Liver (tissue), 9 donors: ENCODE results near the gene PIAS1. TPM values are rescaled to one million over a fixed set of nuclear protein-coding genes. Genes with fewer than 3 reads are reported as not detected.

Experiments used
- DNase-seq: peaks from one replicate; pipeline ENCODE4 v3.0.0-alpha.2; 2017; ENCODE audit warnings: low spot score
- H3K27ac ChIP-seq, 2 donors: one replicate each; pipeline ENCODE4 v1.7.0; 2013; ENCODE audit warnings: inconsistent platforms in 2 of 2, low read length in 2 of 2, control low read depth in 1 of 2, low read depth in 1 of 2, mild to moderate bottlenecking in 1 of 2
- H3K27me3 ChIP-seq, 4 donors: one replicate each; pipeline versions ENCODE4 v1.6.1 to v1.7.0; 2013; ENCODE audit warnings: low read length in 3 of 4, inconsistent platforms in 1 of 4, mild to moderate bottlenecking in 1 of 4, moderate library complexity in 1 of 4; ENCODE audit not compliant: control insufficient read depth in 4 of 4, insufficient read depth in 4 of 4
- H3K36me3 ChIP-seq, 4 donors: one replicate each; pipeline versions ENCODE4 v1.6.1 to v1.7.0; 2013; ENCODE audit warnings: low read length in 3 of 4, mild to moderate bottlenecking in 3 of 4, low read depth in 1 of 4, moderate library complexity in 1 of 4; ENCODE audit not compliant: control insufficient read depth in 4 of 4, insufficient read depth in 3 of 4
- H3K4me1 ChIP-seq, 4 donors: one replicate each; pipeline versions ENCODE4 v1.6.1 to v1.7.0; 2013; ENCODE audit warnings: low read length in 3 of 4, mild to moderate bottlenecking in 3 of 4, moderate library complexity in 1 of 4; ENCODE audit not compliant: control insufficient read depth in 4 of 4, insufficient read depth in 4 of 4
- H3K4me3 ChIP-seq, 3 donors: one replicate each; pipeline versions ENCODE4 v1.6.1 to v1.7.0; 2013; ENCODE audit warnings: low read length in 3 of 3, control low read depth in 1 of 3, low read depth in 1 of 3, mild to moderate bottlenecking in 1 of 3
- H3K9ac ChIP-seq, 2 donors: one replicate each; pipeline ENCODE4 v1.7.0; 2013; ENCODE audit warnings: low read length in 2 of 2, mild to moderate bottlenecking in 2 of 2, moderate library complexity in 2 of 2, control low read depth in 1 of 2, low read depth in 1 of 2
- H3K9me3 ChIP-seq, 4 donors: one replicate each; pipeline versions ENCODE4 v1.6.1 to v1.7.0; 2013; ENCODE audit warnings: low read length in 3 of 4; ENCODE audit not compliant: control insufficient read depth in 4 of 4
- EGR1 ChIP-seq, 2 donors: IDR thresholded peaks; 2 replicates each; pipeline ENCODE4 v1.6.1; 2016 to 2018; ENCODE audit warnings: antibody characterized with exemption in 2 of 2, low read depth in 2 of 2
- FOXA1 ChIP-seq: IDR thresholded peaks from 2 replicates; pipeline ENCODE4 v1.6.1; 2016; ENCODE audit warnings: antibody characterized with exemption
- FOXA2 ChIP-seq: IDR thresholded peaks from 2 replicates; pipeline ENCODE4 v1.6.1; 2016; ENCODE audit warnings: antibody characterized with exemption
- GABPA ChIP-seq, 2 donors: IDR thresholded peaks in 1 of 2; conservative IDR thresholded peaks in 1 of 2; 2 replicates each; pipeline ENCODE4 v1.6.1; 2016; ENCODE audit warnings: antibody characterized with exemption in 2 of 2, mild to moderate bottlenecking in 1 of 2, moderate library complexity in 1 of 2
- HNF4A ChIP-seq, 2 donors: conservative IDR thresholded peaks; 2 replicates each; pipeline ENCODE4 v1.6.1; 2016; ENCODE audit warnings: antibody characterized with exemption in 2 of 2, mild to moderate bottlenecking in 2 of 2
- HNF4G ChIP-seq: IDR thresholded peaks from 2 replicates; pipeline ENCODE4 v1.6.1; 2016; ENCODE audit warnings: antibody characterized with exemption
- JUND ChIP-seq, 2 donors: IDR thresholded peaks; 2 replicates each; pipeline ENCODE4 v1.6.1; 2016; ENCODE audit warnings: antibody characterized with exemption in 2 of 2
- MAX ChIP-seq: IDR thresholded peaks from 2 replicates; pipeline ENCODE4 v1.6.1; 2016; ENCODE audit warnings: antibody characterized with exemption
- RAD21 ChIP-seq, 2 donors: IDR thresholded peaks; 2 replicates each; pipeline ENCODE4 v1.6.1; 2016; ENCODE audit warnings: antibody characterized with exemption in 2 of 2, mild to moderate bottlenecking in 2 of 2
- RXRA ChIP-seq, 2 donors: IDR thresholded peaks; 2 replicates each; pipeline ENCODE4 v1.6.1; 2017 to 2018; ENCODE audit warnings: antibody characterized with exemption in 2 of 2, mild to moderate bottlenecking in 1 of 2
- SP1 ChIP-seq: IDR thresholded peaks from 2 replicates; pipeline ENCODE4 v1.6.1; 2018; ENCODE audit warnings: antibody characterized with exemption, mild to moderate bottlenecking
- YY1 ChIP-seq: IDR thresholded peaks from 2 replicates; pipeline ENCODE4 v1.6.1; 2016; ENCODE audit warnings: antibody characterized with exemption, mild to moderate bottlenecking
- WGBS: extraction: QIAGEN DNeasy Blood & Tissue Kit; methylation state at CpG from one replicate; pipeline ENCODE4 v1.1.7; 2013; 5-methylcytosine and 5-hydroxymethylcytosine counted together
- polyA plus RNA-seq, 2 donors: library from polyadenylated mRNA; stranded (reverse) in 1 of 2; unstranded in 1 of 2; fragments of 200-250 nt in 1 of 2; fragments of >200 nt in 1 of 2; fragmentation: Nextera tagmentation in 1 of 2; extraction: Ambion mirVana in 1 of 2; gene quantifications; one replicate each; pipeline versions ENCODE4 v1.2.1 to v1.2.3, GENCODE V29; 2013 to 2015
- total RNA-seq, 2 donors: library from RNA; depleted of rRNA; stranded (reverse); fragments of >200 nt; gene quantifications; one replicate each; pipeline ENCODE4 v1.2.3, GENCODE V29; 2014
- TF ChIP-seq, protein P1 (sequence below): fragments of 150-350 bp; IDR thresholded peaks from 2 replicates; pipeline ENCODE4 v1.5.1; 2017; ENCODE audit warnings: improper control_type of control experiment, low read depth, low read length; ENCODE audit not compliant: missing input control
- TF ChIP-seq, protein P2 (sequence below): IDR thresholded peaks from 2 replicates; pipeline ENCODE4 v1.6.1; 2016; ENCODE audit warnings: antibody characterized with exemption, mild to moderate bottlenecking
- TF ChIP-seq, protein P3 (sequence below): IDR thresholded peaks from 2 replicates; pipeline ENCODE4 v1.6.1; 2016; ENCODE audit warnings: antibody characterized with exemption
- donor health status: healthy.
- donor health status: healthy.
- donor health status: healthy.
- donor health status: healthy.
- donor health status: healthy.

Gene PIAS1
- total and polyA plus RNA-seq, 4 donors = 5.6 to 18.8 (median 13.2) TPM

DNA sequence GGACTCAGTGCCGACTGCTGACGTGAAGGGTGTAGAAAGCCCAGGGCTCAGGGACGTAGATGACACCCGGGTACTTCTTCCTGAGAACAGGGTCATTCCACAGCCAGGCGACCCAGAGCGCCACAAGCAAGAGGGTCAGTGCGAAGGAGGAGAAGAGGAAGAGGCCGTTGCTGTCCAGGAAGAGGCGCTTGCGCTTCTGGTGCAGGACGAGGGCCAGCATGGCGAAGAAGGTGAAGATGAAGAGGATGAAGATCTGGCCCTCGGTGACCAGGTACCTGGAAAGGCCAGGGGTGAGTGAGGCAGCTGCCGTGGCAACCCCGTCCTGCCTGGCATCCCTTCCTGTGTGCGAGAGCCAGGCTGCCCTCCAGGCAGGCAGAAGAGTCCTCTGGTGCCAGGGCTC lies 154.0 kb downstream of the PIAS1 start:
- Histone ChIP-seq H3K9me3 (no peaks in the 10 kb centered on the region), H3K36me3 (no peaks in the 10 kb centered on the region), H3K9ac (no peak overlapping the region), H3K4me3 (no peak overlapping the region), H3K4me1 (peaks cover 11 to 31% (median 20%) of the 10 kb centered on the region in 4 donors), H3K27me3 (no peaks in the 10 kb centered on the region), H3K27ac (no peak overlapping the region)
- no peak for TF ChIP-seq FOXA1
- TF ChIP-seq, protein P1, sequence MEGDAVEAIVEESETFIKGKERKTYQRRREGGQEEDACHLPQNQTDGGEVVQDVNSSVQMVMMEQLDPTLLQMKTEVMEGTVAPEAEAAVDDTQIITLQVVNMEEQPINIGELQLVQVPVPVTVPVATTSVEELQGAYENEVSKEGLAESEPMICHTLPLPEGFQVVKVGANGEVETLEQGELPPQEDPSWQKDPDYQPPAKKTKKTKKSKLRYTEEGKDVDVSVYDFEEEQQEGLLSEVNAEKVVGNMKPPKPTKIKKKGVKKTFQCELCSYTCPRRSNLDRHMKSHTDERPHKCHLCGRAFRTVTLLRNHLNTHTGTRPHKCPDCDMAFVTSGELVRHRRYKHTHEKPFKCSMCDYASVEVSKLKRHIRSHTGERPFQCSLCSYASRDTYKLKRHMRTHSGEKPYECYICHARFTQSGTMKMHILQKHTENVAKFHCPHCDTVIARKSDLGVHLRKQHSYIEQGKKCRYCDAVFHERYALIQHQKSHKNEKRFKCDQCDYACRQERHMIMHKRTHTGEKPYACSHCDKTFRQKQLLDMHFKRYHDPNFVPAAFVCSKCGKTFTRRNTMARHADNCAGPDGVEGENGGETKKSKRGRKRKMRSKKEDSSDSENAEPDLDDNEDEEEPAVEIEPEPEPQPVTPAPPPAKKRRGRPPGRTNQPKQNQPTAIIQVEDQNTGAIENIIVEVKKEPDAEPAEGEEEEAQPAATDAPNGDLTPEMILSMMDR = no peak
- WGBS = 83% methylated on average over 16 of the region's 16 CpGs
- peak; percentile 22 for DNase-seq

GRCh38 chr15:68208636-68209240 lies 154.6 kb downstream of the PIAS1 start:
- H3K36me3 ChIP-seq = no peaks in the 10 kb centered on the region
- WGBS = 84% methylated on average over 13 of the region's 13 CpGs
- no peak overlapping the region for H3K4me3 ChIP-seq
- TF ChIP-seq MAX (no peak), JUND (IDR thresholded peaks at IDR 0.05) (no peak), FOXA2 (no peak), YY1 (no peak), SP1 (no peak), HNF4A (conservative IDR thresholded peaks at IDR 0.05) (no peak), EGR1 (IDR thresholded peaks at IDR 0.05; ENCODE audit: low read depth in 2 of 2) (no peak), HNF4G (no peak), FOXA1 (no peak), GABPA (IDR thresholded peaks at IDR 0.05 in 1 of 2, conservative IDR thresholded peaks at IDR 0.05 in 1 of 2) (no peak), RAD21 (IDR thresholded peaks at IDR 0.05) (no peak), RXRA (IDR thresholded peaks at IDR 0.05) (no peak)
- TF ChIP-seq, protein P2, sequence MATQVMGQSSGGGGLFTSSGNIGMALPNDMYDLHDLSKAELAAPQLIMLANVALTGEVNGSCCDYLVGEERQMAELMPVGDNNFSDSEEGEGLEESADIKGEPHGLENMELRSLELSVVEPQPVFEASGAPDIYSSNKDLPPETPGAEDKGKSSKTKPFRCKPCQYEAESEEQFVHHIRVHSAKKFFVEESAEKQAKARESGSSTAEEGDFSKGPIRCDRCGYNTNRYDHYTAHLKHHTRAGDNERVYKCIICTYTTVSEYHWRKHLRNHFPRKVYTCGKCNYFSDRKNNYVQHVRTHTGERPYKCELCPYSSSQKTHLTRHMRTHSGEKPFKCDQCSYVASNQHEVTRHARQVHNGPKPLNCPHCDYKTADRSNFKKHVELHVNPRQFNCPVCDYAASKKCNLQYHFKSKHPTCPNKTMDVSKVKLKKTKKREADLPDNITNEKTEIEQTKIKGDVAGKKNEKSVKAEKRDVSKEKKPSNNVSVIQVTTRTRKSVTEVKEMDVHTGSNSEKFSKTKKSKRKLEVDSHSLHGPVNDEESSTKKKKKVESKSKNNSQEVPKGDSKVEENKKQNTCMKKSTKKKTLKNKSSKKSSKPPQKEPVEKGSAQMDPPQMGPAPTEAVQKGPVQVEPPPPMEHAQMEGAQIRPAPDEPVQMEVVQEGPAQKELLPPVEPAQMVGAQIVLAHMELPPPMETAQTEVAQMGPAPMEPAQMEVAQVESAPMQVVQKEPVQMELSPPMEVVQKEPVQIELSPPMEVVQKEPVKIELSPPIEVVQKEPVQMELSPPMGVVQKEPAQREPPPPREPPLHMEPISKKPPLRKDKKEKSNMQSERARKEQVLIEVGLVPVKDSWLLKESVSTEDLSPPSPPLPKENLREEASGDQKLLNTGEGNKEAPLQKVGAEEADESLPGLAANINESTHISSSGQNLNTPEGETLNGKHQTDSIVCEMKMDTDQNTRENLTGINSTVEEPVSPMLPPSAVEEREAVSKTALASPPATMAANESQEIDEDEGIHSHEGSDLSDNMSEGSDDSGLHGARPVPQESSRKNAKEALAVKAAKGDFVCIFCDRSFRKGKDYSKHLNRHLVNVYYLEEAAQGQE = no peak
- TF ChIP-seq, protein P1 = no peak
- TF ChIP-seq, protein P3, sequence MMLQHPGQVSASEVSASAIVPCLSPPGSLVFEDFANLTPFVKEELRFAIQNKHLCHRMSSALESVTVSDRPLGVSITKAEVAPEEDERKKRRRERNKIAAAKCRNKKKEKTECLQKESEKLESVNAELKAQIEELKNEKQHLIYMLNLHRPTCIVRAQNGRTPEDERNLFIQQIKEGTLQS = no peak
- DNase-seq = no peak
- no peaks in the 10 kb centered on the region for H3K27me3 ChIP-seq
- no peak overlapping the region for H3K9ac ChIP-seq
- no peaks in the 10 kb centered on the region for H3K9me3 ChIP-seq
- H3K27ac ChIP-seq = no peak overlapping the region
- peaks cover 11 to 30% (median 20%) of the 10 kb centered on the region in 4 donors for H3K4me1 ChIP-seq
